ENCODE data around the gene RANBP1.

DNA sequence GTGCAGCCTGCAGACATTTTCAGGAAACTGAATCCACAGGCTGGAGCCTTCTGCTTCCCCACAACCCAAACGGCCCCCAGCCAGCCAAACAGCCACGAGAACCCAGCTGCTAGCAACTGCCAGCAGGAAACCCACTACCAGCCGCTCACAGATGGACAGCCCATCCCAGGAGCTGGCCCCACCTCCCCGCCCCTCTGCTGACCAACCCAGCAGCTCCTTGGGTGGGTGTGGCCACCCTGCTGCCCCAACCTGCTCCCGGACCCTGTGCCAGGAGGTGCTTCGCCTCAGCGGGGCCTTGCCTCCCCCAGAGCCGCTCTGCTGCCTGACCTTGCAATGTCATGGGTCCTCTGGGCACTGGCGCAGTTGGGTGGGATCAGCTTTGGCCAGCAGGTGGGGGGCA, 43.2 kb downstream of the RANBP1 start:
- TF ChIP-seq POLR2A (IDR thresholded peaks at IDR 0.05) (no peak), CTCF (IDR thresholded peaks at IDR 0.05) (no peak)

All from vagina (tissue), 2 donors.